Measurements from ENCODE around the gene VAV1.

The VAV1 gene

GRCh38 chr19:6875218-6875617 lies 102.7 kb downstream of the VAV1 start:
- H3K4me3 ChIP-seq (ENCODE audit: low read depth, low read length), result no peak overlapping the region
- TF ChIP-seq CTCF (IDR thresholded peaks at IDR 0.05; ENCODE audit: low read depth, low read length), result no peak

DNA sequence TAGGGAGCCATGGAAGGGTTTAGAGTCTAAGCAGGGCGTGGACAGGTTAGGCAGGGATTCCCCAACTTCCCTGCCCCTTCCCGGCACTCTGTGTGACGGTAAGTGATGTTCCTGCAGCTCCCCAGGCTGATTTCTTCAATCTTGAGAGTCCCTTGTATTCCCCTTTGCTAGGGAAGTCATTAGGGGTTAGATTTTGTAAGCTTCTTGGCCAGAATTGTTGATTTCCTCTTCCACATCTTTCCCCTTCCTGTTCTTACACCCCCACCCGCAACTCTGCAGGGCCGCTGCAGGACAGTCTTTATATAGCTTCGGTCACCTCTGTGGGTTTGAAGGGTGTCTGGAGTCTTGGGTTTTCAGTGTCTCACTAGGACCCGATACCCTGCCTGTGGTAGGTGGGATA lies 104.2 kb downstream of the VAV1 start:
- TF ChIP-seq CTCF (IDR thresholded peaks at IDR 0.05; ENCODE audit: low read depth, low read length), result no peak
- H3K4me3 ChIP-seq (ENCODE audit: low read depth, low read length), result no peak overlapping the region

- TF ChIP-seq CTCF (IDR thresholded peaks at IDR 0.05; ENCODE audit: low read depth, low read length), result no peak
- H3K4me3 ChIP-seq (ENCODE audit: low read depth, low read length), result no peak overlapping the region
Measured at GRCh38 chr19:6877766-6878165, 105.3 kb downstream of the VAV1 start.

DNA sequence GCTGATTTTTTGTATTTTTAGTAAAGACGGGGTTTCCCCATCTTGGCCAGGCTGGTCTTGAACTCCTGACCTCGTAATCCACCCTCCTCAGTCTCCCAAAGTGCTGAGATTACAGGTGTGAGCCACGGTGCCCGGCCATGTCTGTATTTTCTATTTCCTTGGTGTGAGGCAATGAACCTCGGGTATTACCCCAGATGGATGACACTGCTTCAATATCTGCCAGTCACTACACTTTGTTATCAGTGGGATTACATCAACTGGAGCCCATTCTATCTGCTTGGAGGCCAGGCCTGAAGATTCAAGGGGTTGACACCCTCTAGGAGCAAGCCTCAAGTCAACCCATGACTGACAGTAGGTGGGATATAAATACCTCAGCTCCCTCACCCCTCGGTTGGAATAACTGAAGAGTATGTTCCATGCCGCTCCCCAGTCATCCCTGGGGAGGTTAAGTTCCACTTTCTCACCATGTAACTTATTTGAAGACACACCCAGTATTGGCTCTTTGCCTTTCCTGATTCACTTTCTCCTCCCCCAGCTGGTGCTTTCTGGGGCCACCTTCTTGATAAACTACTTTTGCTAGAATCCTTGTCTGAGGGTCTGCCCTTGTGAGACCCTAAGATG lies 113.9 kb downstream of the VAV1 start:
- H3K4me3 ChIP-seq (ENCODE audit: low read depth, low read length), result no peak overlapping the region
- no peak for TF ChIP-seq CTCF (IDR thresholded peaks at IDR 0.05; ENCODE audit: low read depth, low read length)

GRCh38 chr19:6887316-6887715 lies 114.8 kb downstream of the VAV1 start, which contains the start of gene ADGRE1:
Gene ADGRE1, plus strand, starts transcription at chr19:6887579. Its CDS starts 30 bp downstream, at chr19:6887609.
- no peak within 1 kb of the TSS for H3K4me3 ChIP-seq (ENCODE audit: low read depth, low read length)
- TF ChIP-seq CTCF (IDR thresholded peaks at IDR 0.05; ENCODE audit: low read depth, low read length), result no peak

GRCh38 chr19:6888967-6889366 lies 116.5 kb downstream of the VAV1 start:
- H3K4me3 ChIP-seq (ENCODE audit: low read depth, low read length), result no peak overlapping the region
- TF ChIP-seq CTCF (IDR thresholded peaks at IDR 0.05; ENCODE audit: low read depth, low read length), result no peak

GRCh38 chr19:6890401-6890913 lies 117.9 kb downstream of the VAV1 start:
- no peak for TF ChIP-seq CTCF (IDR thresholded peaks at IDR 0.05; ENCODE audit: low read depth, low read length)
- no peak overlapping the region for H3K4me3 ChIP-seq (ENCODE audit: low read depth, low read length)

All from WI38 (cell line).